NCI-H69 (cell line): Measurements from ENCODE around the gene SHROOM3.
"Not testable (repeated sequence)": the region's sequence is repeated elsewhere in the genome, so short reads cannot be mapped to it uniquely, and the experiment has no call there.

Experiments
- DNase-seq: peaks from one replicate; lab custom pipeline; 2025; lab: John Stamatoyannopoulos, UW

Gene SHROOM3

GRCh38 chr4:76594173-76594572, 159.1 kb downstream of the SHROOM3 start:
- no peak for DNase-seq

- DNase-seq, result no peak
These were observed 160.4 kb downstream of the SHROOM3 start for GRCh38 chr4:76595435-76595834.

GRCh38 chr4:76596713-76597112, 161.7 kb downstream of the SHROOM3 start:
- no peak for DNase-seq

- peak; percentile 29 for DNase-seq
These were observed 162.5 kb downstream of the SHROOM3 start for GRCh38 chr4:76597423-76597979.

GRCh38 chr4:76600447-76600846, 165.4 kb downstream of the SHROOM3 start:
- DNase-seq, result no peak

- no peak for DNase-seq
These were observed 166.8 kb downstream of the SHROOM3 start for GRCh38 chr4:76601791-76602190.

GRCh38 chr4:76605099-76605563, 170.1 kb downstream of the SHROOM3 start:
- no peak for DNase-seq

GRCh38 chr4:76606645-76607265, 171.7 kb downstream of the SHROOM3 start:
- DNase-seq, result peak; percentile 39

GRCh38 chr4:76607266-76607799, 172.3 kb downstream of the SHROOM3 start:
- no peak for DNase-seq

GRCh38 chr4:76607846-76608245, 172.8 kb downstream of the SHROOM3 start:
- no peak for DNase-seq

GRCh38 chr4:76608549-76608948, 173.5 kb downstream of the SHROOM3 start:
- DNase-seq, result not testable (repeated sequence)

- DNase-seq, result no peak
These were observed 175.9 kb downstream of the SHROOM3 start for GRCh38 chr4:76610751-76611547.

GRCh38 chr4:76611616-76612207, 176.7 kb downstream of the SHROOM3 start:
- no peak for DNase-seq

- DNase-seq, result no peak
These were observed 179.6 kb downstream of the SHROOM3 start for GRCh38 chr4:76614589-76614988.

GRCh38 chr4:76615999-76616398, 181.0 kb downstream of the SHROOM3 start:
- DNase-seq, result no peak

GRCh38 chr4:76616526-76616925, 181.5 kb downstream of the SHROOM3 start:
- no peak for DNase-seq

- DNase-seq, result peak; percentile 28
These were observed 185.9 kb downstream of the SHROOM3 start for GRCh38 chr4:76620723-76621468.

- DNase-seq, result no peak
These were observed 187.1 kb downstream of the SHROOM3 start for GRCh38 chr4:76622126-76622525.

GRCh38 chr4:76622717-76623116, 187.7 kb downstream of the SHROOM3 start:
- no peak for DNase-seq

GRCh38 chr4:76623217-76624045, 188.4 kb downstream of the SHROOM3 start:
- no peak for DNase-seq

GRCh38 chr4:76624241-76624681, 189.2 kb downstream of the SHROOM3 start:
- no peak for DNase-seq
